Tibial artery (tissue), 4 donors: Measurements from ENCODE around the gene YRDC.
"Not testable (repeated sequence)": the region's sequence is repeated elsewhere in the genome, so short reads cannot be mapped to it uniquely, and the experiment has no call there.

Experiments
- DNase-seq, 2 donors: peaks; one replicate each; pipeline ENCODE4 v3.0.0-alpha.2; 2019
- H3K27ac ChIP-seq, 2 donors: fragments of 200-600 bp; sonication (generic) in 1 of 2; 1 replicate in 1 of 2; 2 replicates in 1 of 2; pipeline ENCODE4 v1.5.1; 2018 to 2019; ENCODE audit warnings: mild to moderate bottlenecking in 1 of 2
- H3K27me3 ChIP-seq, 2 donors: fragments of 200-600 bp; sonication (generic) in 1 of 2; one replicate each; pipeline versions ENCODE4 v1.5.1 to v1.6.0; 2016 to 2019
- H3K36me3 ChIP-seq, 3 donors: fragments of 200-600 bp; sonication (generic) in 2 of 3; one replicate each; pipeline ENCODE4 v1.5.1; 2016 to 2019; ENCODE audit warnings: mild to moderate bottlenecking in 2 of 3
- H3K4me1 ChIP-seq, 4 donors: fragments of 200-600 bp; sonication (generic) in 2 of 4; 1 replicate in 3 of 4; 2 replicates in 1 of 4; pipeline ENCODE4 v1.5.1; 2016 to 2019
- H3K4me3 ChIP-seq, 2 donors: fragments of 200-600 bp; sonication (generic) in 1 of 2; 1 replicate in 1 of 2; 2 replicates in 1 of 2; pipeline ENCODE4 v1.5.1; 2018 to 2019; ENCODE audit warnings: mild to moderate bottlenecking in 2 of 2
- H3K9me3 ChIP-seq, 3 donors: fragments of 200-600 bp; sonication (generic) in 1 of 3; one replicate each; pipeline ENCODE4 v1.5.1; 2016 to 2019
- CTCF ChIP-seq, 2 experiments: fragments of 200-600 bp in 1 of 2; fragments of 450-650 bp in 1 of 2; IDR thresholded peaks; one replicate each; pipeline ENCODE4 v1.5.1; 2017 to 2019; ENCODE audit warnings: antibody characterized with exemption in 2 of 2, mild to moderate bottlenecking in 1 of 2, moderate library complexity in 1 of 2
- intact Hi-C: fragments of 100-400 bp; cut with DNase I; formaldehyde crosslinking; loops from one replicate; pipeline ENCODE4 v1.15.0; 2023; ENCODE audit warnings: low total_unique reads

YRDC gene

GRCh38 chr1:37778654-37779053, 29.4 kb downstream of the YRDC start:
- no peak overlapping the region for H3K4me3 ChIP-seq
- H3K27me3 ChIP-seq: peaks cover 0 to 19% of the 10 kb centered on the region in 2 donors
- no peak overlapping the region for H3K27ac ChIP-seq
- no peaks in the 10 kb centered on the region for H3K9me3 ChIP-seq
- H3K36me3 ChIP-seq: no peaks in the 10 kb centered on the region
- TF ChIP-seq CTCF (IDR thresholded peaks at IDR 0.05): no peak
- H3K4me1 ChIP-seq: no peaks in the 10 kb centered on the region
- DNase-seq: no peak
- intact Hi-C loops: no loop called here

GRCh38 chr1:37776946-37777516, 31.0 kb downstream of the YRDC start:
- Histone ChIP-seq H3K36me3 (no peaks in the 10 kb centered on the region), H3K4me1 (no peaks in the 10 kb centered on the region), H3K27me3 (peaks cover 0 to 12% of the 10 kb centered on the region in 2 donors), H3K9me3 (peaks cover 0 to 6% (median 0%) of the 10 kb centered on the region in 3 donors), H3K4me3 (no peak overlapping the region), H3K27ac (no peak overlapping the region)
- intact Hi-C loops: no loop called here
- TF ChIP-seq CTCF (IDR thresholded peaks at IDR 0.05): no peak
- no peak for DNase-seq

GRCh38 chr1:37771440-37771839, 36.6 kb downstream of the YRDC start:
- H3K27ac ChIP-seq, H3K36me3 ChIP-seq, H3K4me3 ChIP-seq, DNase-seq, H3K4me1 ChIP-seq, H3K9me3 ChIP-seq, intact Hi-C loops: not testable (repeated sequence)
- H3K27me3 ChIP-seq: peaks cover 0 to 23% of the 10 kb centered on the region in 2 donors

GRCh38 chr1:37767488-37767887, 40.5 kb downstream of the YRDC start:
- Histone ChIP-seq H3K4me1 (peaks cover 0 to 6% (median 2%) of the 10 kb centered on the region in 4 donors), H3K27ac (no peak overlapping the region), H3K27me3 (peaks cover 0 to 62% of the 10 kb centered on the region in 2 donors), H3K36me3 (no peaks in the 10 kb centered on the region), H3K9me3 (peaks cover 0 to 3% (median 0%) of the 10 kb centered on the region in 3 donors), H3K4me3 (no peak overlapping the region)
- TF ChIP-seq CTCF (IDR thresholded peaks at IDR 0.05): no peak
- intact Hi-C loops: no loop called here
- DNase-seq: no peak

GRCh38 chr1:37765916-37766664, 41.9 kb downstream of the YRDC start:
- H3K4me3 ChIP-seq: no peak overlapping the region

More at GRCh38 chr1:37765916-37766664, 41.9 kb downstream of the YRDC start:
- peaks cover 0 to 6% (median 2%) of the 10 kb centered on the region in 4 donors for H3K4me1 ChIP-seq
- no peak overlapping the region for H3K27ac ChIP-seq
- H3K36me3 ChIP-seq: no peaks in the 10 kb centered on the region
- intact Hi-C loops: no loop called here
- no peak for TF ChIP-seq CTCF (IDR thresholded peaks at IDR 0.05)
- no peaks in the 10 kb centered on the region for H3K9me3 ChIP-seq
- no peak for DNase-seq
- peaks cover 0 to 76% of the 10 kb centered on the region in 2 donors for H3K27me3 ChIP-seq
